ENCODE data around the gene GRIK4. TPM values are rescaled to one million over a fixed set of nuclear protein-coding genes. Genes with fewer than 3 reads are reported as not detected.

Gene GRIK4
- total RNA-seq, 1 experiment from 2014 or later, result 3.3 TPM

DNA sequence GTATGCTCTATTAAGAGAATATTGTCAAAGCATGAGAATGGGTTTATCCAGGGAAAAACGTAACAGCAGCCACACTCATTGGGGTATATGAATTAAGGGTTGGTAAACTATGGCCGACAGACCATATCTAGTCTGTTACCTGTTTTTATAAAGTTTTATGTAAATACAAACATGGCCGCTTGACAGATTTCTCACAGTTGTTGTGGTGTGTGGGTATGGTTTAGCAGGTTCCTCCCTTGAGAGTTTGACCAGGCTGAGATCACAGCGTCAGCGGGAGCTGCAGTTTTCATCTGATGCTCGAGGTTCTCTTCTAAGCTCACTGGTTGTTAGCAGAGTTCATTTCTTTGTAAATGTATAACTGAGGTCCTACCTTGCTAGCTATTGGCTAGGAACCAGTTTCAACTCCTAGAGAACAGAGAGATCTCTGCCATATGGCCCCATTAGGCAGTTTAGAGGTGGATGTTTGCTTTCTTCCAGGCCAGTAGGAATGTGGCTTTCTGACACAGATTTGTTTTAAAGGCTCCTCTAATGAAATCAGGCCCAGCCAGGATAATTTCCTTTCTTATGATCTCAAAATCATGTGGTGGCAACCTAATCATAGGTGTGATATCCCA is 45.5 kb upstream of the GRIK4 start (continued):
- no peak for TF ChIP-seq ZNF416 (CRISPR knock-in tag; IDR thresholded peaks at IDR 0.05)
- TF ChIP-seq, protein P1, sequence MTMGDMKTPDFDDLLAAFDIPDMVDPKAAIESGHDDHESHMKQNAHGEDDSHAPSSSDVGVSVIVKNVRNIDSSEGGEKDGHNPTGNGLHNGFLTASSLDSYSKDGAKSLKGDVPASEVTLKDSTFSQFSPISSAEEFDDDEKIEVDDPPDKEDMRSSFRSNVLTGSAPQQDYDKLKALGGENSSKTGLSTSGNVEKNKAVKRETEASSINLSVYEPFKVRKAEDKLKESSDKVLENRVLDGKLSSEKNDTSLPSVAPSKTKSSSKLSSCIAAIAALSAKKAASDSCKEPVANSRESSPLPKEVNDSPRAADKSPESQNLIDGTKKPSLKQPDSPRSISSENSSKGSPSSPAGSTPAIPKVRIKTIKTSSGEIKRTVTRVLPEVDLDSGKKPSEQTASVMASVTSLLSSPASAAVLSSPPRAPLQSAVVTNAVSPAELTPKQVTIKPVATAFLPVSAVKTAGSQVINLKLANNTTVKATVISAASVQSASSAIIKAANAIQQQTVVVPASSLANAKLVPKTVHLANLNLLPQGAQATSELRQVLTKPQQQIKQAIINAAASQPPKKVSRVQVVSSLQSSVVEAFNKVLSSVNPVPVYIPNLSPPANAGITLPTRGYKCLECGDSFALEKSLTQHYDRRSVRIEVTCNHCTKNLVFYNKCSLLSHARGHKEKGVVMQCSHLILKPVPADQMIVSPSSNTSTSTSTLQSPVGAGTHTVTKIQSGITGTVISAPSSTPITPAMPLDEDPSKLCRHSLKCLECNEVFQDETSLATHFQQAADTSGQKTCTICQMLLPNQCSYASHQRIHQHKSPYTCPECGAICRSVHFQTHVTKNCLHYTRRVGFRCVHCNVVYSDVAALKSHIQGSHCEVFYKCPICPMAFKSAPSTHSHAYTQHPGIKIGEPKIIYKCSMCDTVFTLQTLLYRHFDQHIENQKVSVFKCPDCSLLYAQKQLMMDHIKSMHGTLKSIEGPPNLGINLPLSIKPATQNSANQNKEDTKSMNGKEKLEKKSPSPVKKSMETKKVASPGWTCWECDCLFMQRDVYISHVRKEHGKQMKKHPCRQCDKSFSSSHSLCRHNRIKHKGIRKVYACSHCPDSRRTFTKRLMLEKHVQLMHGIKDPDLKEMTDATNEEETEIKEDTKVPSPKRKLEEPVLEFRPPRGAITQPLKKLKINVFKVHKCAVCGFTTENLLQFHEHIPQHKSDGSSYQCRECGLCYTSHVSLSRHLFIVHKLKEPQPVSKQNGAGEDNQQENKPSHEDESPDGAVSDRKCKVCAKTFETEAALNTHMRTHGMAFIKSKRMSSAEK (CRISPR knock-in tag; IDR thresholded peaks at IDR 0.05; ENCODE audit: borderline replicate concordance), result no peak
- no peak for TF ChIP-seq TCF7 (CRISPR knock-in tag; IDR thresholded peaks at IDR 0.05; ENCODE audit: low read depth)
- TF ChIP-seq ZNF219 (CRISPR knock-in tag; IDR thresholded peaks at IDR 0.05; ENCODE audit: borderline replicate concordance), result no peak

DNA sequence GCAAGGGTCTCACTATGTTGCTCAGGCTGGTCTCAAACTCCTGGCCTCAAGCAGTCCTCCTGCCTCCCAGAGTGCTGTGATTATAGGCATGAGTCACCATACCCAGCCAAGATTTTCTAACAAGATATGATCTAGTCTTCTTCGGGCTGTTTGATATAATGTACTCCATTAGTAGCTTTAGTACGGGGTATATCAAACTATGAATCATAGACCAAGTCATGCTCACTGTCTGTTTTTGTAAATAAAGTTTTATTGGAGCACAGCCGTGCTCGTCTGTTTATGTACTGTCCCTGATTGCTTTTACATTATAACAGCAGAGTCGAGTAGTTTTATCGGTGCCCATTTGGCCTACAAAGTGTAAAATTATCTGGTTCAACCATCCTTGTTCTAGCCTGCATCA is 43.9 kb upstream of the GRIK4 start:
- ATAC-seq, result no peak
- no peaks in the 10 kb centered on the region for H3K4me1 Mint-ChIP-seq
- POLR2A ChIA-PET, result no interaction called here
- H3K27ac Mint-ChIP-seq, result no peak overlapping the region
- peaks cover 43% of the 10 kb centered on the region for H3K36me3 Mint-ChIP-seq
- DNase-seq (ENCODE audit: low spot score), result no peak
- CTCF ChIA-PET, result interaction anchor here (0.6 kb wide), 2 partner anchors 26 to 304 kb away, joined by 3 to 4 read pairs; no protein-coding TSS in a partner anchor
- no peak overlapping the region for H3K4me3 Mint-ChIP-seq
- TF ChIP-seq, protein P2, sequence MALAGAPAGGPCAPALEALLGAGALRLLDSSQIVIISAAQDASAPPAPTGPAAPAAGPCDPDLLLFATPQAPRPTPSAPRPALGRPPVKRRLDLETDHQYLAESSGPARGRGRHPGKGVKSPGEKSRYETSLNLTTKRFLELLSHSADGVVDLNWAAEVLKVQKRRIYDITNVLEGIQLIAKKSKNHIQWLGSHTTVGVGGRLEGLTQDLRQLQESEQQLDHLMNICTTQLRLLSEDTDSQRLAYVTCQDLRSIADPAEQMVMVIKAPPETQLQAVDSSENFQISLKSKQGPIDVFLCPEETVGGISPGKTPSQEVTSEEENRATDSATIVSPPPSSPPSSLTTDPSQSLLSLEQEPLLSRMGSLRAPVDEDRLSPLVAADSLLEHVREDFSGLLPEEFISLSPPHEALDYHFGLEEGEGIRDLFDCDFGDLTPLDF (CRISPR knock-in tag; IDR thresholded peaks at IDR 0.05), result no peak
- TF ChIP-seq ZNF396 (CRISPR knock-in tag; IDR thresholded peaks at IDR 0.05; ENCODE audit: borderline replicate concordance) (no peak), RELA (CRISPR knock-in tag; IDR thresholded peaks at IDR 0.05; ENCODE audit: borderline replicate concordance) (no peak), GABPB1 (CRISPR knock-in tag; IDR thresholded peaks at IDR 0.05) (no peak), ZNF219 (CRISPR knock-in tag; IDR thresholded peaks at IDR 0.05; ENCODE audit: borderline replicate concordance) (no peak), IRF2 (CRISPR knock-in tag; IDR thresholded peaks at IDR 0.05; ENCODE audit: borderline replicate concordance, low read depth) (no peak), ZBTB21 (CRISPR knock-in tag; IDR thresholded peaks at IDR 0.05; ENCODE audit: borderline replicate concordance) (no peak)
- TF ChIP-seq, protein P3, sequence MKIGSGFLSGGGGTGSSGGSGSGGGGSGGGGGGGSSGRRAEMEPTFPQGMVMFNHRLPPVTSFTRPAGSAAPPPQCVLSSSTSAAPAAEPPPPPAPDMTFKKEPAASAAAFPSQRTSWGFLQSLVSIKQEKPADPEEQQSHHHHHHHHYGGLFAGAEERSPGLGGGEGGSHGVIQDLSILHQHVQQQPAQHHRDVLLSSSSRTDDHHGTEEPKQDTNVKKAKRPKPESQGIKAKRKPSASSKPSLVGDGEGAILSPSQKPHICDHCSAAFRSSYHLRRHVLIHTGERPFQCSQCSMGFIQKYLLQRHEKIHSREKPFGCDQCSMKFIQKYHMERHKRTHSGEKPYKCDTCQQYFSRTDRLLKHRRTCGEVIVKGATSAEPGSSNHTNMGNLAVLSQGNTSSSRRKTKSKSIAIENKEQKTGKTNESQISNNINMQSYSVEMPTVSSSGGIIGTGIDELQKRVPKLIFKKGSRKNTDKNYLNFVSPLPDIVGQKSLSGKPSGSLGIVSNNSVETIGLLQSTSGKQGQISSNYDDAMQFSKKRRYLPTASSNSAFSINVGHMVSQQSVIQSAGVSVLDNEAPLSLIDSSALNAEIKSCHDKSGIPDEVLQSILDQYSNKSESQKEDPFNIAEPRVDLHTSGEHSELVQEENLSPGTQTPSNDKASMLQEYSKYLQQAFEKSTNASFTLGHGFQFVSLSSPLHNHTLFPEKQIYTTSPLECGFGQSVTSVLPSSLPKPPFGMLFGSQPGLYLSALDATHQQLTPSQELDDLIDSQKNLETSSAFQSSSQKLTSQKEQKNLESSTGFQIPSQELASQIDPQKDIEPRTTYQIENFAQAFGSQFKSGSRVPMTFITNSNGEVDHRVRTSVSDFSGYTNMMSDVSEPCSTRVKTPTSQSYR (CRISPR knock-in tag; IDR thresholded peaks at IDR 0.05), result no peak
- TF ChIP-seq, protein P4, sequence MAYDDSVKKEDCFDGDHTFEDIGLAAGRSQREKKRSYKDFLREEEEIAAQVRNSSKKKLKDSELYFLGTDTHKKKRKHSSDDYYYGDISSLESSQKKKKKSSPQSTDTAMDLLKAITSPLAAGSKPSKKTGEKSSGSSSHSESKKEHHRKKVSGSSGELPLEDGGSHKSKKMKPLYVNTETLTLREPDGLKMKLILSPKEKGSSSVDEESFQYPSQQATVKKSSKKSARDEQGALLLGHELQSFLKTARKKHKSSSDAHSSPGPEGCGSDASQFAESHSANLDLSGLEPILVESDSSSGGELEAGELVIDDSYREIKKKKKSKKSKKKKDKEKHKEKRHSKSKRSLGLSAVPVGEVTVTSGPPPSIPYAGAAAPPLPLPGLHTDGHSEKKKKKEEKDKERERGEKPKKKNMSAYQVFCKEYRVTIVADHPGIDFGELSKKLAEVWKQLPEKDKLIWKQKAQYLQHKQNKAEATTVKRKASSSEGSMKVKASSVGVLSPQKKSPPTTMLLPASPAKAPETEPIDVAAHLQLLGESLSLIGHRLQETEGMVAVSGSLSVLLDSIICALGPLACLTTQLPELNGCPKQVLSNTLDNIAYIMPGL (CRISPR knock-in tag; IDR thresholded peaks at IDR 0.05), result no peak
- TF ChIP-seq, protein P5, sequence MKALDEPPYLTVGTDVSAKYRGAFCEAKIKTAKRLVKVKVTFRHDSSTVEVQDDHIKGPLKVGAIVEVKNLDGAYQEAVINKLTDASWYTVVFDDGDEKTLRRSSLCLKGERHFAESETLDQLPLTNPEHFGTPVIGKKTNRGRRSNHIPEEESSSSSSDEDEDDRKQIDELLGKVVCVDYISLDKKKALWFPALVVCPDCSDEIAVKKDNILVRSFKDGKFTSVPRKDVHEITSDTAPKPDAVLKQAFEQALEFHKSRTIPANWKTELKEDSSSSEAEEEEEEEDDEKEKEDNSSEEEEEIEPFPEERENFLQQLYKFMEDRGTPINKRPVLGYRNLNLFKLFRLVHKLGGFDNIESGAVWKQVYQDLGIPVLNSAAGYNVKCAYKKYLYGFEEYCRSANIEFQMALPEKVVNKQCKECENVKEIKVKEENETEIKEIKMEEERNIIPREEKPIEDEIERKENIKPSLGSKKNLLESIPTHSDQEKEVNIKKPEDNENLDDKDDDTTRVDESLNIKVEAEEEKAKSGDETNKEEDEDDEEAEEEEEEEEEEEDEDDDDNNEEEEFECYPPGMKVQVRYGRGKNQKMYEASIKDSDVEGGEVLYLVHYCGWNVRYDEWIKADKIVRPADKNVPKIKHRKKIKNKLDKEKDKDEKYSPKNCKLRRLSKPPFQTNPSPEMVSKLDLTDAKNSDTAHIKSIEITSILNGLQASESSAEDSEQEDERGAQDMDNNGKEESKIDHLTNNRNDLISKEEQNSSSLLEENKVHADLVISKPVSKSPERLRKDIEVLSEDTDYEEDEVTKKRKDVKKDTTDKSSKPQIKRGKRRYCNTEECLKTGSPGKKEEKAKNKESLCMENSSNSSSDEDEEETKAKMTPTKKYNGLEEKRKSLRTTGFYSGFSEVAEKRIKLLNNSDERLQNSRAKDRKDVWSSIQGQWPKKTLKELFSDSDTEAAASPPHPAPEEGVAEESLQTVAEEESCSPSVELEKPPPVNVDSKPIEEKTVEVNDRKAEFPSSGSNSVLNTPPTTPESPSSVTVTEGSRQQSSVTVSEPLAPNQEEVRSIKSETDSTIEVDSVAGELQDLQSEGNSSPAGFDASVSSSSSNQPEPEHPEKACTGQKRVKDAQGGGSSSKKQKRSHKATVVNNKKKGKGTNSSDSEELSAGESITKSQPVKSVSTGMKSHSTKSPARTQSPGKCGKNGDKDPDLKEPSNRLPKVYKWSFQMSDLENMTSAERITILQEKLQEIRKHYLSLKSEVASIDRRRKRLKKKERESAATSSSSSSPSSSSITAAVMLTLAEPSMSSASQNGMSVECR (CRISPR knock-in tag; IDR thresholded peaks at IDR 0.05; ENCODE audit: borderline replicate concordance), result no peak
- no peaks in the 10 kb centered on the region for H3K9me3 Mint-ChIP-seq
- H3K27me3 Mint-ChIP-seq (ENCODE audit: low read depth), result no peaks in the 10 kb centered on the region

All from WTC11 (cell line).